H9 (cell line): ENCODE results near the gene EME1. TPM values are rescaled to one million over a fixed set of nuclear protein-coding genes. Genes with fewer than 3 reads are reported as not detected.

Experiments used
- DNase-seq: peaks from one replicate; pipeline ENCODE4 v3.0.0-alpha.2; 2017
- H2AFZ ChIP-seq: one replicate; pipeline ENCODE4 v1.6.1; 2013; ENCODE audit warnings: mild to moderate bottlenecking, low read length, control low read depth, moderate library complexity
- H2AK5ac ChIP-seq: 2 replicates; pipeline ENCODE4 v1.6.1; 2013; ENCODE audit warnings: low read length, control low read depth, mixed read lengths; ENCODE audit not compliant: insufficient read length
- H2BK120ac ChIP-seq: one replicate; pipeline ENCODE4 v1.6.1; 2013; ENCODE audit warnings: low read depth, mild to moderate bottlenecking, low read length, control low read depth, inconsistent platforms; ENCODE audit not compliant: poor library complexity, severe bottlenecking
- H2BK12ac ChIP-seq: 2 replicates; pipeline ENCODE4 v1.6.1; 2013; ENCODE audit warnings: low read length, control low read depth, mixed read lengths, low read depth; ENCODE audit not compliant: insufficient read length
- H2BK15ac ChIP-seq: 2 replicates; pipeline ENCODE4 v1.6.1; 2013; ENCODE audit warnings: low read depth, low read length, control low read depth
- H2BK20ac ChIP-seq: one replicate; pipeline ENCODE4 v1.6.1; 2013; ENCODE audit warnings: low read depth, mild to moderate bottlenecking, low read length, control low read depth, inconsistent platforms; ENCODE audit not compliant: poor library complexity, severe bottlenecking
- H2BK5ac ChIP-seq: 2 replicates; pipeline ENCODE4 v1.6.1; 2013; ENCODE audit warnings: low read length, control low read depth, mixed read lengths; ENCODE audit not compliant: insufficient read length
- H3K14ac ChIP-seq: 2 replicates; pipeline ENCODE4 v1.6.1; 2013; ENCODE audit warnings: low read length, control low read depth; ENCODE audit not compliant: insufficient read depth
- H3K18ac ChIP-seq: 2 replicates; pipeline ENCODE4 v1.6.1; 2013; ENCODE audit warnings: low read depth, mild to moderate bottlenecking, mixed read lengths, low read length, control low read depth; ENCODE audit not compliant: insufficient read length
- H3K23ac ChIP-seq: 2 replicates; pipeline ENCODE4 v1.6.1; 2013; ENCODE audit warnings: low read length, control low read depth, mixed read lengths, low read depth; ENCODE audit not compliant: insufficient read length
- H3K23me2 ChIP-seq: 2 replicates; pipeline ENCODE4 v1.6.1; 2013; ENCODE audit warnings: low read depth, mild to moderate bottlenecking, mixed read lengths, low read length, control low read depth; ENCODE audit not compliant: insufficient read length, poor library complexity, severe bottlenecking
- H3K27ac ChIP-seq: 2 replicates; pipeline ENCODE4 v1.5.1; 2013; ENCODE audit warnings: low read length, control low read depth, mixed read lengths, low read depth; ENCODE audit not compliant: insufficient read length
- H3K27me3 ChIP-seq: 2 replicates; pipeline ENCODE4 v1.6.1; 2013; ENCODE audit warnings: low read length, control low read depth, inconsistent platforms; ENCODE audit not compliant: insufficient read depth
- H3K4ac ChIP-seq: 2 replicates; pipeline ENCODE4 v1.6.1; 2013; ENCODE audit warnings: low read depth, mild to moderate bottlenecking, control low read depth, inconsistent platforms, low read length, moderate library complexity
- H3K4me1 ChIP-seq: 2 replicates; pipeline ENCODE4 v1.6.1; 2013; ENCODE audit warnings: low read length, control low read depth, inconsistent platforms; ENCODE audit not compliant: insufficient read depth
- H3K4me2 ChIP-seq: 2 replicates; pipeline ENCODE4 v1.6.1; 2013; ENCODE audit warnings: low read length, control low read depth, mixed read lengths; ENCODE audit not compliant: insufficient read length, insufficient read depth
- H3K56ac ChIP-seq: 2 replicates; pipeline ENCODE4 v1.6.1; 2013; ENCODE audit warnings: low read depth, mild to moderate bottlenecking, mixed read lengths, low read length, control low read depth; ENCODE audit not compliant: insufficient read length
- H3K79me1 ChIP-seq: 2 replicates; pipeline ENCODE4 v1.6.1; 2013; ENCODE audit warnings: low read depth, mild to moderate bottlenecking, moderate library complexity, low read length, control low read depth, inconsistent platforms; ENCODE audit not compliant: insufficient read depth, poor library complexity, severe bottlenecking
- H3K79me2 ChIP-seq: 2 replicates; pipeline ENCODE4 v1.6.1; 2013; ENCODE audit warnings: low read length, control low read depth, inconsistent platforms; ENCODE audit not compliant: insufficient read depth
- H3K9ac ChIP-seq: 2 replicates; pipeline ENCODE4 v1.6.1; 2013; ENCODE audit warnings: low read length, control low read depth, mixed read lengths; ENCODE audit not compliant: insufficient read length; ENCODE audit errors: extremely low read depth
- H3K9me3 ChIP-seq: one replicate; pipeline ENCODE4 v1.6.1; 2013; ENCODE audit warnings: low read depth, low read length, inconsistent platforms; ENCODE audit not compliant: control insufficient read depth
- H3T11ph ChIP-seq: one replicate; pipeline ENCODE4 v1.6.1; 2013; ENCODE audit warnings: mild to moderate bottlenecking, low read length, control low read depth, inconsistent platforms
- H4K20me1 ChIP-seq: one replicate; pipeline ENCODE4 v1.6.1; 2013; ENCODE audit not compliant: control insufficient read depth, insufficient read length, insufficient read depth
- H4K5ac ChIP-seq: 2 replicates; pipeline ENCODE4 v1.6.1; 2013; ENCODE audit warnings: low read depth, mild to moderate bottlenecking, mixed read lengths, low read length, control low read depth; ENCODE audit not compliant: insufficient read length
- H4K8ac ChIP-seq: replicated peaks from 2 replicates; pipeline ENCODE4 v1.6.1; 2013; ENCODE audit warnings: low read length, control low read depth, mixed read lengths, low read depth; ENCODE audit not compliant: insufficient read length
- H4K91ac ChIP-seq: 2 replicates; pipeline ENCODE4 v1.6.1; 2013; ENCODE audit warnings: low read depth, mild to moderate bottlenecking, moderate library complexity, mixed read lengths, low read length, control low read depth; ENCODE audit not compliant: insufficient read length
- H3K27ac Mint-ChIP-seq, 3 experiments: 2 replicates in 2 of 3; 3 replicates in 1 of 3; pipeline ENCODE4 v1.8.0; 2020 to 2021; ENCODE audit warnings: mixed read lengths in 3 of 3, mild to moderate bottlenecking in 1 of 3, moderate library complexity in 1 of 3
- H3K27me3 Mint-ChIP-seq: 2 replicates; pipeline ENCODE4 v1.8.0; 2021; ENCODE audit warnings: low read depth, mild to moderate bottlenecking, moderate library complexity, mixed read lengths
- H3K36me3 Mint-ChIP-seq, 3 experiments: 2 replicates in 2 of 3; 3 replicates in 1 of 3; pipeline ENCODE4 v1.8.0; 2020 to 2021; ENCODE audit warnings: low read depth in 3 of 3, mixed read lengths in 3 of 3; ENCODE audit not compliant: insufficient read depth in 1 of 3
- H3K4me1 Mint-ChIP-seq, 2 experiments: 2 replicates each; pipeline ENCODE4 v1.8.0; 2020; ENCODE audit warnings: mixed read lengths in 2 of 2
- H3K4me3 Mint-ChIP-seq, 2 experiments: 2 replicates in 1 of 2; 3 replicates in 1 of 2; pipeline ENCODE4 v1.8.0; 2020 to 2021; ENCODE audit warnings: mild to moderate bottlenecking in 2 of 2, mixed read lengths in 2 of 2, moderate library complexity in 1 of 2
- H3K9me3 Mint-ChIP-seq, 2 experiments: 2 replicates in 1 of 2; 3 replicates in 1 of 2; pipeline ENCODE4 v1.8.0; 2020; ENCODE audit warnings: mild to moderate bottlenecking in 2 of 2, mixed read lengths in 2 of 2, moderate library complexity in 1 of 2
- CTCF ChIP-seq: fragments of 200-600 bp; sonication (generic); conservative IDR thresholded peaks from 3 replicates; pipeline ENCODE4 v1.8.0; 2021; ENCODE audit warnings: antibody characterized with exemption, mild to moderate bottlenecking
- WGBS: extraction: QIAGEN DNeasy Blood & Tissue Kit; methylation state at CpG from one replicate; pipeline ENCODE4 v1.1.7; 2013; ENCODE audit warnings: missing lambda C conversion rate, low lambda C conversion rate, mixed read lengths; ENCODE audit not compliant: insufficient read length; ENCODE audit errors: extremely low coverage; 5-methylcytosine and 5-hydroxymethylcytosine counted together
- total RNA-seq: library from RNA; stranded (reverse); gene quantifications from 2 replicates; pipeline ENCODE4 v1.2.1, GENCODE V29; 2021

Gene EME1
- total RNA-seq, 1 experiment from 2014 or later = 15.1 TPM

GRCh38 chr17:50355701-50356341 lies 17.2 kb upstream of the EME1 start:
- no peak for DNase-seq
- no peak overlapping the region for H3K9ac ChIP-seq
- no peaks in the 10 kb centered on the region; the same call in 1 of the 2 replicates for H3K27me3 Mint-ChIP-seq

More at GRCh38 chr17:50355701-50356341, 17.2 kb upstream of the EME1 start:
- no peaks in the 10 kb centered on the region; a peak in 1 of 5 replicates for H3K9me3 Mint-ChIP-seq
- no peak overlapping the region for H3K27ac Mint-ChIP-seq
- no peak overlapping the region for H3K23ac ChIP-seq
- no peaks in the 10 kb centered on the region for H3K27me3 ChIP-seq
- peaks cover 23 to 62% (median 59%) of the 10 kb centered on the region in 3 experiments; a peak in 6 of 7 replicates for H3K36me3 Mint-ChIP-seq
- no peak overlapping the region for H3K4ac ChIP-seq
- no peaks in the 10 kb centered on the region for H3K23me2 ChIP-seq
- no peak overlapping the region for H2BK12ac ChIP-seq
- no peaks in the 10 kb centered on the region for H4K20me1 ChIP-seq
- H2AFZ ChIP-seq = no peak overlapping the region
- no peak overlapping the region for H2BK5ac ChIP-seq
- no peak overlapping the region for H3K14ac ChIP-seq
- WGBS = no CpG with 5 or more reads among the region's 20 CpGs
- no peaks in the 10 kb centered on the region; a peak in 1 of 4 replicates for H3K4me1 Mint-ChIP-seq
- H4K8ac ChIP-seq = no peak overlapping the region
- H3K56ac ChIP-seq = no peak overlapping the region
- H3K27ac ChIP-seq = no peak overlapping the region
- H2AK5ac ChIP-seq = no peak overlapping the region
- H3K9me3 ChIP-seq = no peaks in the 10 kb centered on the region
- no peak overlapping the region for H3K18ac ChIP-seq
- H3K4me1 ChIP-seq = no peaks in the 10 kb centered on the region
- no peak overlapping the region for H3T11ph ChIP-seq
- H4K5ac ChIP-seq = no peak overlapping the region
- no peaks in the 10 kb centered on the region for H3K79me2 ChIP-seq
- no peak overlapping the region for H2BK120ac ChIP-seq
- no peak overlapping the region for H3K4me3 Mint-ChIP-seq
- H2BK20ac ChIP-seq = no peak overlapping the region
- no peaks in the 10 kb centered on the region for H3K79me1 ChIP-seq
- no peak for TF ChIP-seq CTCF
- no peak overlapping the region for H3K4me2 ChIP-seq
- no peak overlapping the region for H2BK15ac ChIP-seq
- H4K91ac ChIP-seq = no peak overlapping the region
